Tibial nerve (tissue), 4 donors: ENCODE data around the gene SERPINE1.

ENCODE experiments used
- EP300 ChIP-seq, 2 donors: sonication (generic); formaldehyde crosslinking; IDR thresholded peaks; one replicate each; pipeline ENCODE4 v1.6.1; 2017; ENCODE audit warnings: antibody characterized with exemption in 2 of 2, mild to moderate bottlenecking in 1 of 2
- TF ChIP-seq, protein P1 (sequence below), 5 experiments: fragments of 200-600 bp in 3 of 5; fragments of 450-650 bp in 2 of 5; sonication (generic) in 3 of 5; IDR thresholded peaks; one replicate each; pipeline ENCODE4 v1.5.1; 2016 to 2019; ENCODE audit warnings: antibody characterized with exemption in 5 of 5, mild to moderate bottlenecking in 3 of 5, moderate library complexity in 2 of 5

DNA sequence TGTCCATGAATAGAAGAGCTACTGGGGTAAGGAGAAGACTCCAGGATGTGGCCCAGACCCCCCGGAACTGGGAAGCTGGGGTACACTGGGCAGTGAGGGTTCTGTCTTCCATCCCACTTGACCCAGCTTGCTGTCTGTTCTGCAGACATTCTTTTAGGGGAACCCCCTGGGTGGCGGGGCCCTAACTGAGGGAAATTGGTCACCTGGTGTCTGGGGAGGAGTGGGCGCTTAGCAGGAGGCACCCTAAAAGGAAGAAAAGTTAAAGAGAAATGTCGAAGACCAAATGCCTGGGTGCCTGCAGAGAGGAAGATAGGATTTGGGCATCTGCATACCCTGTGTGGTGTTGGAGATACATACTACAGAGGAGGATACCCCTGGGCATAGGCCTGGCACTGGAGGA is 28.4 kb downstream of the SERPINE1 start:
- TF ChIP-seq, protein P1, sequence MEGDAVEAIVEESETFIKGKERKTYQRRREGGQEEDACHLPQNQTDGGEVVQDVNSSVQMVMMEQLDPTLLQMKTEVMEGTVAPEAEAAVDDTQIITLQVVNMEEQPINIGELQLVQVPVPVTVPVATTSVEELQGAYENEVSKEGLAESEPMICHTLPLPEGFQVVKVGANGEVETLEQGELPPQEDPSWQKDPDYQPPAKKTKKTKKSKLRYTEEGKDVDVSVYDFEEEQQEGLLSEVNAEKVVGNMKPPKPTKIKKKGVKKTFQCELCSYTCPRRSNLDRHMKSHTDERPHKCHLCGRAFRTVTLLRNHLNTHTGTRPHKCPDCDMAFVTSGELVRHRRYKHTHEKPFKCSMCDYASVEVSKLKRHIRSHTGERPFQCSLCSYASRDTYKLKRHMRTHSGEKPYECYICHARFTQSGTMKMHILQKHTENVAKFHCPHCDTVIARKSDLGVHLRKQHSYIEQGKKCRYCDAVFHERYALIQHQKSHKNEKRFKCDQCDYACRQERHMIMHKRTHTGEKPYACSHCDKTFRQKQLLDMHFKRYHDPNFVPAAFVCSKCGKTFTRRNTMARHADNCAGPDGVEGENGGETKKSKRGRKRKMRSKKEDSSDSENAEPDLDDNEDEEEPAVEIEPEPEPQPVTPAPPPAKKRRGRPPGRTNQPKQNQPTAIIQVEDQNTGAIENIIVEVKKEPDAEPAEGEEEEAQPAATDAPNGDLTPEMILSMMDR (IDR thresholded peaks at IDR 0.05): no peak
- no peak for TF ChIP-seq EP300 (IDR thresholded peaks at IDR 0.05)
